Spleen (tissue), 7 donors: ENCODE results near the gene THSD4.

Experiments
- CTCF ChIP-seq, 11 experiments: fragments of 200-600 bp in 7 of 11; fragments of 450-650 bp in 4 of 11; sonication (generic) in 4 of 11; IDR thresholded peaks in 8 of 11; conservative IDR thresholded peaks in 3 of 11; 1 replicate in 7 of 11; 2 replicates in 4 of 11; pipeline versions ENCODE4 v1.4.0 to v1.8.0; 2016 to 2021; ENCODE audit warnings: antibody characterized with exemption in 11 of 11, inconsistent platforms in 4 of 11, mild to moderate bottlenecking in 1 of 11
- POLR2A ChIP-seq, 3 donors: fragments of 450-650 bp; IDR thresholded peaks; one replicate each; pipeline ENCODE4 v1.5.1; 2017; ENCODE audit warnings: antibody characterized with exemption in 3 of 3, mild to moderate bottlenecking in 1 of 3
- donor health status: DM: no; HTN: no; CAD: no; lungs with moderate emphysema.
- donor health status: DM: no; HTN: no; CAD: no.
- donor health status: DM: no; HTN: no; CAD: no.

GRCh38 chr15:71473751-71474150 lies 358.5 kb downstream of the THSD4 start:
- no peak for TF ChIP-seq POLR2A (IDR thresholded peaks at IDR 0.05)
- no peak for TF ChIP-seq CTCF (IDR thresholded peaks at IDR 0.05 in 8 of 11, conservative IDR thresholded peaks at IDR 0.05 in 3 of 11)
